ENCODE data around the gene CDC40. TPM values are rescaled to one million over a fixed set of nuclear protein-coding genes. Genes with fewer than 3 reads are reported as not detected.

The CDC40 gene
- total RNA-seq, 1 experiment from 2014 or later, result 26.2 TPM

GRCh38 chr6:110188791-110189190 lies 8.6 kb downstream of the CDC40 start:
- intact Hi-C loops (cut with micrococcal nuclease), result no loop called here
- Histone ChIP-seq H3K4me1 (ENCODE audit: control insufficient read depth in 1 of 2, insufficient read depth in 2 of 2, low read length in 2 of 2) (no peaks in the 10 kb centered on the region), H3K27ac (ENCODE audit: low read depth, low read length) (no peak overlapping the region), H3K9me3 (ENCODE audit: control insufficient read depth in 1 of 2, insufficient read depth in 1 of 2, low read depth in 1 of 2, low read length in 2 of 2) (no peaks in the 10 kb centered on the region), H3K4me3 (replicated peaks in 1 of 2; ENCODE audit: low read depth in 1 of 2, low read length in 2 of 2) (no peak overlapping the region), H2AFZ (ENCODE audit: low read depth, low read length, poor library complexity, severe bottlenecking) (no peak overlapping the region), H3K9ac (ENCODE audit: low read length) (no peak overlapping the region), H3K4me2 (ENCODE audit: low read length) (no peak overlapping the region), H3K36me3 (ENCODE audit: control insufficient read depth in 1 of 2, insufficient read depth in 2 of 2, low read length in 2 of 2) (0 out of 4 replicates have a peak, but pooled peaks cover 0 to 2% of the 10 kb centered on the region in 2 experiments), H3K27me3 (ENCODE audit: insufficient read depth, low read length) (no peaks in the 10 kb centered on the region), H3K79me2 (ENCODE audit: insufficient read depth, low read length) (peaks cover 76% of the 10 kb centered on the region), H4K20me1 (ENCODE audit: insufficient read depth) (no peaks in the 10 kb centered on the region), H3K9me2 (ENCODE audit: insufficient read depth) (no peaks in the 10 kb centered on the region)
- TF ChIP-seq ZNF274 (IDR thresholded peaks at IDR 0.05; ENCODE audit: low read depth, low read length), result no peak
- TF ChIP-seq ZFX (IDR thresholded peaks at IDR 0.05), result no peak
- TF ChIP-seq MAX (IDR thresholded peaks at IDR 0.05), result no peak
- no peak for TF ChIP-seq SRF (IDR thresholded peaks at IDR 0.05; ENCODE audit: low read depth)
- TF ChIP-seq FOSL1 (IDR thresholded peaks at IDR 0.05; ENCODE audit: low read depth), result no peak
- TF ChIP-seq EZH2phosphoT487 (IDR thresholded peaks at IDR 0.05; ENCODE audit: borderline replicate concordance), result no peak
- no peak for TF ChIP-seq SP1 (IDR thresholded peaks at IDR 0.05; ENCODE audit: low read depth)
- no peak for TF ChIP-seq TCF7L2 (IDR thresholded peaks at IDR 0.05; ENCODE audit: borderline replicate concordance, extremely low read depth, insufficient read depth, insufficient read length)
- no peak for TF ChIP-seq EZH2 (IDR thresholded peaks at IDR 0.05)
- TF ChIP-seq ZBTB33 (IDR thresholded peaks at IDR 0.05; ENCODE audit: extremely low read depth, insufficient replicate concordance, low read length), result no peak
- no peak for TF ChIP-seq CEBPB (IDR thresholded peaks at IDR 0.05; ENCODE audit: low read depth)
- TF ChIP-seq JUND (IDR thresholded peaks at IDR 0.05), result no peak
- TF ChIP-seq SIN3A (IDR thresholded peaks at IDR 0.05; ENCODE audit: low read depth), result no peak
- TF ChIP-seq ELF1 (IDR thresholded peaks at IDR 0.05; ENCODE audit: borderline replicate concordance, low read depth), result no peak
- no peak for TF ChIP-seq ATF3 (IDR thresholded peaks at IDR 0.05)
- TF ChIP-seq REST (IDR thresholded peaks at IDR 0.05; ENCODE audit: low read depth), result no peak
- no peak for TF ChIP-seq RAD21 (IDR thresholded peaks at IDR 0.05; ENCODE audit: low read depth)
- TF ChIP-seq EGR1 (IDR thresholded peaks at IDR 0.05; ENCODE audit: low read depth), result no peak
- TF ChIP-seq POLR2AphosphoS5 (IDR thresholded peaks at IDR 0.05; ENCODE audit: low read depth, low read length), result no peak
- ChIA-PET RAD21 (ENCODE audit: low non-redundant PET in 1 of 2, low total read pairs in 2 of 2, uncharacterized antibody in 2 of 2, unreplicated experiment in 2 of 2) (no interaction called here), POLR2A (no interaction called here), CTCF (no interaction called here)
- no TSS peak for BruUV-seq (replicated peaks)
- no peak for DNase-seq (ENCODE audit: low read depth, low spot score)
- no peak for ATAC-seq

All from HCT116 (cell line).